ENCODE measurements around the gene SMIM3. TPM values are rescaled to one million over a fixed set of nuclear protein-coding genes. Genes with fewer than 3 reads are reported as not detected.
A peak's percentile ranks its signal among the peaks of the same experiment; 100 is the strongest.

SMIM3 gene
- total and polyA plus RNA-seq, 2 of the 8 experiments (the other 6 are each of a cell fraction or from before 2014, with no cell fraction given) = 10.4 to 15.7 TPM

DNA sequence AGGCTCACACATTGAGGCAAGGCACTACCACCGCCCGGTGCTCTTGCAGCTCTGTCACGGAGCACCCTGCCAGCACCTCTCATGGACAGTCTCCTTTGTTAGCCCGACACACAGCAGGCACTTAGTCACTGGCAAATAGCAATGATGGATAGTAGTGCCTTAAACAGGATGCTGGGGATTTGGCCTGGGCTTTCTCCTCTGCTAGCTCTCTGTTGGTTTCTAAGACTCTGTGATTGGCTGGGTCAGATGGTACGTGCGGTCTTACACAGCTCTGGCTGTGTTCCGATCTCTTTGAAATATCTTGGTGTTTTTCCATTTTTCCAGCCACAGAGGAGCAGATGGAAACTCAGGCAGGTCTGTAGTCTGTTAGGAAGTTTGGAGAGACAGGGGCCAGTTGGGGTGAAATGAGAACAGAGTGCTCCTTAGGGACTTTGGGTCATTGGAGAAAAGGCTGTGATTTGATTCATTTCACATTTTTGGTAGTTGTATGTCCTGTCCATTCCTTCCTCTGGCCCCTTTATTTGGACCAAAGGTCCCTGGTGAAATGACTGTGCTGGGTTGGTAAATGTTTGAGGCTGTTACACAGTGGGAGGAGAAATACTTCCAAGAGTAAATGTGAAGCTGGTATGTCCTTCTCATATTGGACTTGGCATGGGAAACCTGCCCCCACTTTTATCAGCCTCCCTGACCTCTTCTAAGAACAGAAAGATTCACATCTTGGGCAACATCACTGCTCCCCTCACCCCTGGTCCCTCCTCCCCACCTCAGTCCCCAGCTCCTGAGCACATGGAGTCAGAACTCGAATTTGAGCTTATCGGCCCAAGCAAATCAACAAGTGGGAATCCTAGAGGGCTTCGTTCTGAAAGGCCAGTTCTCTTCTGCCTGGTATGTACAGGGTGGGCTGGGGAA is 3.4 kb downstream of the SMIM3 start:
- no peak overlapping the region for H3K14ac ChIP-seq (ENCODE audit: insufficient read length)
- FAIRE-seq (no peak), DNase-seq (ENCODE audit: low read depth in 1 of 2, low spot score in 2 of 2) (no peak)
- no peak overlapping the region for H3K27ac ChIP-seq (ENCODE audit: low read depth, low read length)
- no peak overlapping the region for H3K23ac ChIP-seq (ENCODE audit: insufficient read length)
- no peak overlapping the region for H4K8ac ChIP-seq (ENCODE audit: extremely low read depth, insufficient read depth, low read length)
- H3K4me3 ChIP-seq (ENCODE audit: extremely low read depth in 1 of 4, insufficient read depth in 2 of 4, low read depth in 3 of 4, low read length in 4 of 4) = no peak overlapping the region
- H2AFZ ChIP-seq (ENCODE audit: low read length) = no peak overlapping the region
- peaks cover 6 to 19% (median 10%) of the 10 kb centered on the region in 4 experiments; a peak in 5 of 7 replicates for H3K4me1 ChIP-seq (replicated peaks in 1 of 4; ENCODE audit: control insufficient read depth in 3 of 4, insufficient read depth in 4 of 4, low read length in 3 of 4)
- 91% methylated on average over 10 of the region's 10 CpGs; no CpG with 5 or more reads in 1 of the 2 experiments for WGBS, 2 experiments (ENCODE audit: extremely low coverage in 1 of 2, insufficient coverage in 1 of 2, insufficient read length in 1 of 2, insufficient replicate concordance in 2 of 2, low coverage in 1 of 2, low lambda C conversion rate in 2 of 2, missing lambda C conversion rate in 1 of 2)
- 0 out of 8 replicates have a peak, but pooled peaks cover 0 to 3% (median 0%) of the 10 kb centered on the region in 4 experiments for H3K36me3 ChIP-seq (ENCODE audit: control insufficient read depth in 2 of 4, insufficient read depth in 4 of 4, low read length in 3 of 4)
- ChIA-PET POLR2A (ENCODE audit: partially characterized antibody) (interaction anchor here (0.6 to 2.1 kb wide), 4 partner anchors 23 to 341 kb away, joined by 3 to 10 read pairs (median 6); partner anchors contain the start of genes DCTN4 and RPS14), CTCF (ENCODE audit: partially characterized antibody) (interaction anchor here (0.8 to 6.5 kb wide), 11 partner anchors 17 to 372 kb away, joined by 3 to 40 read pairs (median 4); partner anchors contain the start of genes IRGM and RBM22)
- no peak overlapping the region for H2BK20ac ChIP-seq (ENCODE audit: low read length)
- no peaks in the 10 kb centered on the region for H3K79me1 ChIP-seq (ENCODE audit: low read depth, low read length)
- no peak overlapping the region for H2BK120ac ChIP-seq (replicated peaks; ENCODE audit: low read depth, low read length)
- no peak overlapping the region for H4K5ac ChIP-seq (ENCODE audit: insufficient read length, low read depth, low read length)
- H3K4ac ChIP-seq (replicated peaks; ENCODE audit: insufficient read length, low read depth, low read length) = no peak overlapping the region
- no peak overlapping the region for H2BK5ac ChIP-seq (ENCODE audit: low read depth, low read length)
- no peak overlapping the region for H3K9ac ChIP-seq (replicated peaks in 1 of 4; ENCODE audit: extremely low read depth in 1 of 4, low read depth in 3 of 4, low read length in 3 of 4)
- no peak overlapping the region for H3K56ac ChIP-seq (replicated peaks; ENCODE audit: insufficient read length, low read depth, low read length)
- H4K20me1 ChIP-seq (replicated peaks in 1 of 2; ENCODE audit: control insufficient read depth in 1 of 2, insufficient read depth in 2 of 2, low read length in 2 of 2) = no peaks in the 10 kb centered on the region
- H2AK5ac ChIP-seq (ENCODE audit: low read depth, low read length) = no peak overlapping the region
- peak overlapping the region; percentile 37; the same call in 1 of the 2 replicates for H2BK15ac ChIP-seq (ENCODE audit: low read length)
- H3K23me2 ChIP-seq (ENCODE audit: low read depth, low read length) = peaks cover 7% of the 10 kb centered on the region; the same call in 1 of the 2 replicates
- H3K18ac ChIP-seq (ENCODE audit: extremely low read depth, low read length) = no peak overlapping the region
- no peak overlapping the region for H3K4me2 ChIP-seq (ENCODE audit: insufficient read depth in 1 of 2, low read depth in 2 of 2, low read length in 2 of 2)
- 0 out of 4 replicates have a peak, but pooled peaks cover 0 to 4% of the 10 kb centered on the region in 2 experiments for H3K79me2 ChIP-seq (ENCODE audit: control insufficient read depth in 1 of 2, insufficient read depth in 2 of 2, low read length in 2 of 2)
- no peak overlapping the region for H4K91ac ChIP-seq (replicated peaks; ENCODE audit: insufficient read length, low read length)
- no peaks in the 10 kb centered on the region; a peak in 2 of 4 replicates for H3K9me3 ChIP-seq (ENCODE audit: insufficient read depth in 2 of 2, low read depth in 1 of 2, low read length in 1 of 2)
- H3K27me3 ChIP-seq (replicated peaks in 1 of 4; ENCODE audit: control insufficient read depth in 3 of 4, extremely low read depth in 1 of 4, insufficient read depth in 3 of 4, low read length in 3 of 4) = peaks cover 0 to 4% (median 0%) of the 10 kb centered on the region in 4 experiments; a peak in 2 of 7 replicates
- no peak overlapping the region for H2BK12ac ChIP-seq (ENCODE audit: low read depth, low read length)
- no peak for TF ChIP-seq TAF1 (IDR thresholded peaks at IDR 0.05; ENCODE audit: low read depth, low read length)
- no peak for TF ChIP-seq CTCF (IDR thresholded peaks at IDR 0.05; ENCODE audit: control extremely low read depth in 1 of 3, insufficient read depth in 1 of 3, low read depth in 1 of 3, low read length in 3 of 3)
- no peak for TF ChIP-seq SP4 (IDR thresholded peaks at IDR 0.05; ENCODE audit: low read length)
- TF ChIP-seq KDM1A (IDR thresholded peaks at IDR 0.05; ENCODE audit: borderline replicate concordance, low read length) = no peak
- TF ChIP-seq, protein P1, sequence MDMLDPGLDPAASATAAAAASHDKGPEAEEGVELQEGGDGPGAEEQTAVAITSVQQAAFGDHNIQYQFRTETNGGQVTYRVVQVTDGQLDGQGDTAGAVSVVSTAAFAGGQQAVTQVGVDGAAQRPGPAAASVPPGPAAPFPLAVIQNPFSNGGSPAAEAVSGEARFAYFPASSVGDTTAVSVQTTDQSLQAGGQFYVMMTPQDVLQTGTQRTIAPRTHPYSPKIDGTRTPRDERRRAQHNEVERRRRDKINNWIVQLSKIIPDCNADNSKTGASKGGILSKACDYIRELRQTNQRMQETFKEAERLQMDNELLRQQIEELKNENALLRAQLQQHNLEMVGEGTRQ (IDR thresholded peaks at IDR 0.05; ENCODE audit: low read length) = no peak
- TF ChIP-seq CTBP2 (IDR thresholded peaks at IDR 0.05; ENCODE audit: borderline replicate concordance, insufficient read depth, insufficient read length, low read length) = no peak
- TF ChIP-seq CBX8 (IDR thresholded peaks at IDR 0.05; ENCODE audit: borderline replicate concordance, low read depth, low read length) = no peak
